WTC11 (cell line): ENCODE results near the gene AZU1.

Experiments used
- CBFB ChIP-seq: sonication (generic); formaldehyde crosslinking; IDR thresholded peaks from 2 replicates; pipeline ENCODE4 v1.8.1; 2022; ENCODE audit warnings: mild to moderate bottlenecking, low read depth, missing genetic modification reagents
- CREB1 ChIP-seq: sonication (generic); formaldehyde crosslinking; IDR thresholded peaks from 2 replicates; pipeline ENCODE4 v1.8.0; 2023; ENCODE audit warnings: mild to moderate bottlenecking, missing genetic modification reagents
- CTCF ChIP-seq: fragments of 200-600 bp; IDR thresholded peaks from 2 replicates; pipeline ENCODE4 v1.8.0; 2022; ENCODE audit warnings: antibody characterized with exemption
- FOXK1 ChIP-seq: sonication (generic); formaldehyde crosslinking; IDR thresholded peaks from 2 replicates; pipeline ENCODE4 v1.8.0; 2022; ENCODE audit warnings: mild to moderate bottlenecking, moderate library complexity, missing genetic modification reagents
- GABPB1 ChIP-seq: sonication (generic); formaldehyde crosslinking; IDR thresholded peaks from 2 replicates; pipeline ENCODE4 v1.8.1; 2023; ENCODE audit warnings: mild to moderate bottlenecking, missing genetic modification reagents
- GTF2I ChIP-seq: fragments of 250-450 bp; sonication (Bioruptor Pico); conservative IDR thresholded peaks from 2 replicates; pipeline ENCODE4 v1.4.0; 2021; ENCODE audit warnings: mild to moderate bottlenecking
- STAT6 ChIP-seq: sonication (generic); formaldehyde crosslinking; conservative IDR thresholded peaks from 2 replicates; pipeline ENCODE4 v1.8.1; 2023; ENCODE audit warnings: mild to moderate bottlenecking, low read depth, missing genetic modification reagents, moderate library complexity
- ZNF232 ChIP-seq: sonication (generic); formaldehyde crosslinking; IDR thresholded peaks from 2 replicates; pipeline ENCODE4 v1.8.0; 2022; ENCODE audit warnings: mild to moderate bottlenecking, missing genetic modification reagents
- ZNF281 ChIP-seq: sonication (generic); formaldehyde crosslinking; IDR thresholded peaks from 2 replicates; pipeline ENCODE4 v1.8.0; 2023; ENCODE audit warnings: mild to moderate bottlenecking, missing genetic modification reagents
- ZSCAN18 ChIP-seq: fragments of 250-450 bp; sonication (Bioruptor Pico); IDR thresholded peaks from 2 replicates; pipeline ENCODE4 v2.1.2; 2022; ENCODE audit warnings: mild to moderate bottlenecking, moderate library complexity

- TF ChIP-seq CTCF (no peak), GABPB1 (CRISPR knock-in tag) (no peak), ZNF281 (CRISPR knock-in tag) (no peak), ZSCAN18 (CRISPR knock-in tag) (no peak), CBFB (no peak), ZNF232 (no peak), GTF2I (no peak), CREB1 (CRISPR knock-in tag) (no peak), STAT6 (CRISPR knock-in tag) (no peak), FOXK1 (no peak)
These were observed 24.7 kb downstream of the AZU1 start, which contains the start of gene ELANE for GRCh38 chr19:852136-853013.
